Coronary artery (tissue), 2 donors: ENCODE results near the gene SH3TC2.

Source experiments
- DNase-seq: peaks from one replicate; pipeline ENCODE4 v3.0.0-alpha.2; 2017; ENCODE audit warnings: low spot score
- H3K27ac ChIP-seq, 2 donors: fragments of 200-600 bp; sonication (generic); one replicate each; pipeline ENCODE4 v1.5.1; 2016 to 2019
- H3K4me3 ChIP-seq: fragments of 200-600 bp; sonication (generic); 2 replicates; pipeline ENCODE4 v1.5.1; 2016; ENCODE audit warnings: mild to moderate bottlenecking, moderate library complexity
- CTCF ChIP-seq: fragments of 200-600 bp; sonication (generic); IDR thresholded peaks from one replicate; pipeline ENCODE4 v1.5.1; 2019; ENCODE audit warnings: antibody characterized with exemption

Gene SH3TC2

DNA sequence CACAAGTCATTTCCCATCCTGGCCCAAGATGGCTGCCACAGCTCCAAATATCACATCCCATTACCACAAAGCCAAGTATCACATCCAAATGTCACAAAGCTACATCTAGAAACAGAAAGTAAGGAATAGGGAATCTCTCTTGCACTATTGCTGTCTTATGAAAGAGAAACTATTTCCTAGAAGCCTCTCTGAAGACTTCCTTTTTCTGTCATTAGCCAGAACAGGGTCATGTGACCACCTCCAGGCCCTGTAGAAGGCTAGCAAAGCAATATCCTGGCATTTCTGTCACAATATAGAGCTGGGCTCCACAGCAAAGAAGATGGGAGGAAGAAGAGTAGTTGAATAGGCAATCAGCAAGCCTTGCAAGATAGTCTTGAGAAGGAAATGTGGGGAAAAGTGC lies 99.2 kb downstream of the SH3TC2 start:
- H3K4me3 ChIP-seq = no peak overlapping the region
- no peak for TF ChIP-seq CTCF
- no peak overlapping the region for H3K27ac ChIP-seq
- no peak for DNase-seq

DNA sequence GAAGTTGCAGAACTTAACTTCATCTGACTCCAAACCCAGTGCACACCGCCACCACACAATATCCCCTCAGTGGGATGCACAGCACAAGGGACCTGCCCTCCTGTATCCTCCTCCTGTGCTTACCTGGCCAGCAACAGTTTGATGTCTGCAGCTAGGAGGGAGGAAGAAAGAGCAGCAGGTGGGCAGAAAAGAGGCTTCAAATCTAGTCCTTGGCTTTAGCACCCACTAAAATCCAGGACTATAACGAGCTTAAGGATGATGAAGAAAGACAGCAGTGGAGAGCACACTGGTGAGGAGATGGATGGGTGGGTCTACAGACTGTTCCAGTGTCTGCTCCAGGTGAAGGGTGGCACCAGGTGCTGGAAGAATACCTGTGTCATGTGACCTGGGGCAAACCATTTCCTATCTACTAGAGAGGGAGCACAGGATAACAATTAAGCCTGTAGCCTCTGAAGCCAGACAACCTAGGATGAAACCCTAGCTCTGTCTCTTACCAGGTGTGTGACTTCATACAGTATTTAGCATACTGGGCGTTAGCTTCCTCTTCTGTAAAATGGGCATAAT lies 100.0 kb downstream of the SH3TC2 start:
- TF ChIP-seq CTCF = no peak
- no peak overlapping the region for H3K27ac ChIP-seq
- no peak for DNase-seq
- H3K4me3 ChIP-seq = no peak overlapping the region

- no peak for TF ChIP-seq CTCF
- Histone ChIP-seq H3K27ac (no peak overlapping the region), H3K4me3 (no peak overlapping the region)
- no peak for DNase-seq
Observed at GRCh38 chr5:148962200-148962550, 100.7 kb downstream of the SH3TC2 start.

GRCh38 chr5:148961261-148962199 lies 101.3 kb downstream of the SH3TC2 start:
- Histone ChIP-seq H3K4me3 (no peak overlapping the region), H3K27ac (no peak overlapping the region)
- no peak for DNase-seq
- no peak for TF ChIP-seq CTCF

DNA sequence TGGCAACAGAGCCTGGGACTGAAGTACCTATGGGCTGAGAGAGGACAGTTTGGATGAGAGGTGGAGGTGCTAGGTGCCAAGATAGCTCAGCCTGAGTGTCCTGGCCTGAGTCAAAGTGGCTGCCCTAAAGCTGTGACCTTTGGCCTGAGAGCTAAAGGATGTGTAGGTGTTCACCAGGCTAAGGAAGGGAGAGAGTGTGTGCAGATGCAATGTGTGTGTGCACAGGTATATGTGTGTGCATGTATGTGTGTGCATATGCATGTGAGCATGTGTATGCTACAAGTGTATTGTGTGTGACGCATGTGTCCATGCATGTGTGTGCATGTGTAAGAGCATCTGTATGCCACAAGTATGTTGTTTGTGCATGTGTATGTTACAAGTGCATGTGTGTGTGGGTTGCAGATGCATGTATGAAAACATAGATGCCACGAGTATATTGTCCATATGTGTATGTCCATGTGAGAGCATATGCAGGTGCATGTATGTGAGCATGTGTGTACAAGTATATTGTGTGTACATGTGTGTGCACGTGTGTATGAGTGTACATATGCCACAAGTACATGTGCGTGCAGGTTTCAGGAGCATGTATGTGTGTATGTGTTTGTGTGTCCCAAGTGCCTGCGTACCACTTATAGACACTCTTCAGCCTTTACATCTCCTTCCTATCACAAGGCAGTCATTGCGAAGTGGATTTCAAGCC lies 102.6 kb downstream of the SH3TC2 start:
- H3K27ac ChIP-seq = no peak overlapping the region
- no peak for DNase-seq
- no peak overlapping the region for H3K4me3 ChIP-seq
- TF ChIP-seq CTCF = no peak

DNA sequence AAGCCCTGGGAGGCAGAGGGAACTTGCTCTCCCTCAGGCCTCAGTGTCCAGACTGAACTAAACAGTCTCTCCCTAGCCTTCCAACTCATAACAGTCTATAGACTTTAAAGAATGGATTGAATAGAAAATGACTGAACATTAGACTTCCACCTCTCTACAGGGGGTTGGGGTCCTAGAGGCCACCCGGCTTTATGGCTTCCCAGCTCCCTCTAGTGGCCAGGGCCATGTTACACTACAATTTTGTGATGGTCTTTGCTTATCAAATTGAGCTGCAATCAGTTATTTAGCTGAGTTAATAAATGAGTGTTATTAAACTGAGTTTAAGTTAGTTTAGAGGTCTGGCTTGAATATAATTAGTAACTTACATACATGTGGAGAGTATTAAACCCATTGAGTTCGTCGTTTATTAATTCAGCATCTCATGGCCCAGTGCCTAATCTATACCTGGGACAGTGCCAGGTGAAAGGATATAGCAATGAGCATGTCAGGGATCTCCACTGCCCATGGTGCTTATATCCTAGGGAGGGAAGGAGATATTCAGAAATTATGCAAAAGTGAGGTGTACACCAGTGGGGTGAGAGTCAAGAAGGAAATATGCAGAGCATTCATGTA lies 105.2 kb downstream of the SH3TC2 start:
- DNase-seq = no peak
- Histone ChIP-seq H3K4me3 (no peak overlapping the region), H3K27ac (no peak overlapping the region)
- peak; percentile 33 for TF ChIP-seq CTCF
